CD4-positive, alpha-beta T cell treated with Interleukin-1 beta for 1 hour (primary cell): Measurements from ENCODE around the gene PPDPF.

Experiments
- DNase-seq, 2 donors: peaks; one replicate each; pipeline ENCODE4 v3.0.0-alpha.2; 2020 to 2022

Gene PPDPF

GRCh38 chr20:63553251-63553932 is 32.8 kb downstream of the PPDPF start:
- DNase-seq = peak; percentile 90 to 92

- peak; percentile 64 to 71 for DNase-seq
These were observed 33.3 kb downstream of the PPDPF start, which contains the start of gene FNDC11 for GRCh38 chr20:63553933-63554290. Gene FNDC11 (plus strand): TSS chr20:63554159. CDS start chr20:63555664, 1,505 bp downstream.

- peak in 1 of 2 donors; percentile 34 for DNase-seq
These were observed 34.1 kb downstream of the PPDPF start for GRCh38 chr20:63554361-63555278.

GRCh38 chr20:63555661-63556381 is 35.3 kb downstream of the PPDPF start:
- DNase-seq = no peak

- DNase-seq = no peak
These were observed 36.4 kb downstream of the PPDPF start for GRCh38 chr20:63556873-63557478.

GRCh38 chr20:63557481-63557891 is 36.9 kb downstream of the PPDPF start:
- DNase-seq = no peak

- no peak for DNase-seq
These were observed 38.4 kb downstream of the PPDPF start for GRCh38 chr20:63558804-63559484.

- DNase-seq = peak; percentile 70 to 72
These were observed 39.1 kb downstream of the PPDPF start for GRCh38 chr20:63559485-63560332.

GRCh38 chr20:63560333-63560805 is 39.8 kb downstream of the PPDPF start:
- no peak for DNase-seq

- no peak for DNase-seq
These were observed 40.5 kb downstream of the PPDPF start for GRCh38 chr20:63560856-63561609.

- DNase-seq = no peak
These were observed 41.2 kb downstream of the PPDPF start for GRCh38 chr20:63561624-63562396.

GRCh38 chr20:63562461-63563224 is 42.1 kb downstream of the PPDPF start:
- DNase-seq = no peak

GRCh38 chr20:63563225-63563935 is 42.8 kb downstream of the PPDPF start:
- DNase-seq = no peak

GRCh38 chr20:63564036-63564810 is 43.7 kb downstream of the PPDPF start:
- DNase-seq = no peak

GRCh38 chr20:63565021-63565698 is 44.6 kb downstream of the PPDPF start:
- no peak for DNase-seq

- DNase-seq = no peak
These were observed 45.3 kb downstream of the PPDPF start for GRCh38 chr20:63565699-63566335.
